Measurements from ENCODE around the gene SHROOM1. TPM values are rescaled to one million over a fixed set of nuclear protein-coding genes. Genes with fewer than 3 reads are reported as not detected.
A peak's percentile ranks its signal among the peaks of the same experiment; 100 is the strongest.

Gene SHROOM1
- total RNA-seq, 1 donor from 2014 or later = 6.5 TPM

- Mint-ChIP-seq H3K27ac (ENCODE audit: unreplicated experiment) (peak overlapping the region; percentile 100), H3K4me3 (peak overlapping the region; percentile 100)
These were observed 36.6 kb upstream of the SHROOM1 start for GRCh38 chr5:132867046-132867451.

GRCh38 chr5:132866342-132867045 lies 36.0 kb upstream of the SHROOM1 start, which contains the start of the genes GDF9 and UQCRQ:
Gene GDF9 (minus strand): TSS chr5:132866469. CDS start chr5:132864533, 1,936 bp downstream.
Gene UQCRQ (plus strand): TSS chr5:132866642. CDS start chr5:132866882, 240 bp downstream.
- peaks cover 30% of the 10 kb centered on the region for H3K4me1 Mint-ChIP-seq
- H3K36me3 Mint-ChIP-seq (ENCODE audit: low read depth) = peaks cover 11% of the 10 kb centered on the region
- no peak for TF ChIP-seq CTCF (conservative IDR thresholded peaks at IDR 0.05)

More at GRCh38 chr5:132867046-132867451, 36.6 kb upstream of the SHROOM1 start:
- DNase-seq (ENCODE audit: low read depth, low spot score) = no peak
- Mint-ChIP-seq H3K9me3 (no peaks in the 10 kb centered on the region), H3K27me3 (ENCODE audit: low read depth) (peaks cover 7% of the 10 kb centered on the region), H3K36me3 (ENCODE audit: low read depth) (peaks cover 11% of the 10 kb centered on the region), H3K4me1 (peaks cover 30% of the 10 kb centered on the region)
- no peak for TF ChIP-seq CTCF (conservative IDR thresholded peaks at IDR 0.05)

GRCh38 chr5:132865668-132866341 lies 35.4 kb upstream of the SHROOM1 start:
- H3K36me3 Mint-ChIP-seq (ENCODE audit: low read depth) = peaks cover 11% of the 10 kb centered on the region
- no peak for TF ChIP-seq CTCF (conservative IDR thresholded peaks at IDR 0.05)

More at GRCh38 chr5:132866342-132867045, 36.0 kb upstream of the SHROOM1 start, which contains the start of the genes GDF9 and UQCRQ:
- DNase-seq (ENCODE audit: low read depth, low spot score) = peak; percentile 82
- H3K27ac Mint-ChIP-seq (ENCODE audit: unreplicated experiment) = peak within 1 kb of the TSS; percentile 100
- H3K4me3 Mint-ChIP-seq = peak within 1 kb of the TSS; percentile 100
- no peaks in the 10 kb centered on the region for H3K9me3 Mint-ChIP-seq
- H3K27me3 Mint-ChIP-seq (ENCODE audit: low read depth) = peaks cover 9% of the 10 kb centered on the region

GRCh38 chr5:132860742-132861141 lies 30.3 kb upstream of the SHROOM1 start:
- H3K27ac Mint-ChIP-seq (ENCODE audit: unreplicated experiment) = no peak overlapping the region
- no peaks in the 10 kb centered on the region for H3K36me3 Mint-ChIP-seq (ENCODE audit: low read depth)
- no peaks in the 10 kb centered on the region for H3K9me3 Mint-ChIP-seq
- peaks cover 6% of the 10 kb centered on the region for H3K4me1 Mint-ChIP-seq
- DNase-seq (ENCODE audit: low read depth, low spot score) = no peak
- no peak overlapping the region for H3K4me3 Mint-ChIP-seq
- H3K27me3 Mint-ChIP-seq (ENCODE audit: low read depth) = peaks cover 15% of the 10 kb centered on the region
- no peak for TF ChIP-seq CTCF (conservative IDR thresholded peaks at IDR 0.05)

More at GRCh38 chr5:132865668-132866341, 35.4 kb upstream of the SHROOM1 start:
- peaks cover 30% of the 10 kb centered on the region for H3K4me1 Mint-ChIP-seq
- H3K9me3 Mint-ChIP-seq = no peaks in the 10 kb centered on the region
- DNase-seq (ENCODE audit: low read depth, low spot score) = no peak
- peak overlapping the region; percentile 100 for H3K27ac Mint-ChIP-seq (ENCODE audit: unreplicated experiment)
- H3K4me3 Mint-ChIP-seq = peak overlapping the region; percentile 100
- H3K27me3 Mint-ChIP-seq (ENCODE audit: low read depth) = peaks cover 10% of the 10 kb centered on the region

GRCh38 chr5:132859889-132860437 lies 29.5 kb upstream of the SHROOM1 start:
- H3K4me1 Mint-ChIP-seq = no peaks in the 10 kb centered on the region
- no peaks in the 10 kb centered on the region for H3K9me3 Mint-ChIP-seq
- no peak for DNase-seq (ENCODE audit: low read depth, low spot score)
- no peak overlapping the region for H3K4me3 Mint-ChIP-seq
- H3K27ac Mint-ChIP-seq (ENCODE audit: unreplicated experiment) = no peak overlapping the region
- no peaks in the 10 kb centered on the region for H3K36me3 Mint-ChIP-seq (ENCODE audit: low read depth)
- no peak for TF ChIP-seq CTCF (conservative IDR thresholded peaks at IDR 0.05)
- H3K27me3 Mint-ChIP-seq (ENCODE audit: low read depth) = peaks cover 15% of the 10 kb centered on the region
